Omental fat pad (tissue), 4 donors: ENCODE results near the gene DND1. TPM values are rescaled to one million over a fixed set of nuclear protein-coding genes. Genes with fewer than 3 reads are reported as not detected.

Experiments
- ATAC-seq: fragments of 150-250 bp; one replicate; pipeline ENCODE4 v1.9.1; 2016; ENCODE audit warnings: mild to moderate bottlenecking, moderate library complexity; ENCODE audit not compliant: low FRiP score
- DNase-seq: peaks from one replicate; pipeline ENCODE4 v3.0.0-alpha.2; 2019; ENCODE audit warnings: low spot score
- total RNA-seq, 4 donors: library from RNA; depleted of rRNA; stranded (reverse); fragments of >200 nt; gene quantifications; one replicate each; pipeline ENCODE4 v1.1.0, GENCODE V29; 2016
- TF ChIP-seq, protein P1 (sequence below), 3 donors: fragments of 450-650 bp; IDR thresholded peaks; one replicate each; pipeline ENCODE4 v1.5.1; 2016 to 2017; ENCODE audit warnings: antibody characterized with exemption in 3 of 3, mild to moderate bottlenecking in 3 of 3, moderate library complexity in 2 of 3

Gene DND1
- total RNA-seq, 4 donors from 2014 or later, result 0.84 to 2.5 (median 1.3) TPM

DNA sequence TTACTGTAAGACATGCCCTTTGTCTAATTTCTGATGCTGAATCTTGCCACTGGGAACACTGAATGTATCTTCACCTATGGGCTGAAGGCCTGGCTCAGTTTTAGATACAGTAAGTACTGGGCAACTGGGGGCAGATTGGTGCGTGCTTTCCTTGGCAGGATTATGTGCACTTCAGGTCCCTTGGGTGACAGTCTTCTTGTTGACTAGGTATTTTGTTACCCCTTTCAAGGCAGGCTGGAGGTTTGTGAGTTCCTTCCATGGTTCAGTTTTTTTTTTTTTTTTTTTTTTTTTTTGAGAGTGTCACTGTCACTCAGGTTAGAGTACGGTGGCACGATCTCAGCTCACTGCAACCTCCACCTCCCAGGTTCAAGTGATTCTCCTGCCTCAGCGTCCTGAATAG is 34.4 kb upstream of the DND1 start:
- ATAC-seq (no peak), DNase-seq (no peak)
- TF ChIP-seq, protein P1, sequence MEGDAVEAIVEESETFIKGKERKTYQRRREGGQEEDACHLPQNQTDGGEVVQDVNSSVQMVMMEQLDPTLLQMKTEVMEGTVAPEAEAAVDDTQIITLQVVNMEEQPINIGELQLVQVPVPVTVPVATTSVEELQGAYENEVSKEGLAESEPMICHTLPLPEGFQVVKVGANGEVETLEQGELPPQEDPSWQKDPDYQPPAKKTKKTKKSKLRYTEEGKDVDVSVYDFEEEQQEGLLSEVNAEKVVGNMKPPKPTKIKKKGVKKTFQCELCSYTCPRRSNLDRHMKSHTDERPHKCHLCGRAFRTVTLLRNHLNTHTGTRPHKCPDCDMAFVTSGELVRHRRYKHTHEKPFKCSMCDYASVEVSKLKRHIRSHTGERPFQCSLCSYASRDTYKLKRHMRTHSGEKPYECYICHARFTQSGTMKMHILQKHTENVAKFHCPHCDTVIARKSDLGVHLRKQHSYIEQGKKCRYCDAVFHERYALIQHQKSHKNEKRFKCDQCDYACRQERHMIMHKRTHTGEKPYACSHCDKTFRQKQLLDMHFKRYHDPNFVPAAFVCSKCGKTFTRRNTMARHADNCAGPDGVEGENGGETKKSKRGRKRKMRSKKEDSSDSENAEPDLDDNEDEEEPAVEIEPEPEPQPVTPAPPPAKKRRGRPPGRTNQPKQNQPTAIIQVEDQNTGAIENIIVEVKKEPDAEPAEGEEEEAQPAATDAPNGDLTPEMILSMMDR (IDR thresholded peaks at IDR 0.05), result no peak

DNA sequence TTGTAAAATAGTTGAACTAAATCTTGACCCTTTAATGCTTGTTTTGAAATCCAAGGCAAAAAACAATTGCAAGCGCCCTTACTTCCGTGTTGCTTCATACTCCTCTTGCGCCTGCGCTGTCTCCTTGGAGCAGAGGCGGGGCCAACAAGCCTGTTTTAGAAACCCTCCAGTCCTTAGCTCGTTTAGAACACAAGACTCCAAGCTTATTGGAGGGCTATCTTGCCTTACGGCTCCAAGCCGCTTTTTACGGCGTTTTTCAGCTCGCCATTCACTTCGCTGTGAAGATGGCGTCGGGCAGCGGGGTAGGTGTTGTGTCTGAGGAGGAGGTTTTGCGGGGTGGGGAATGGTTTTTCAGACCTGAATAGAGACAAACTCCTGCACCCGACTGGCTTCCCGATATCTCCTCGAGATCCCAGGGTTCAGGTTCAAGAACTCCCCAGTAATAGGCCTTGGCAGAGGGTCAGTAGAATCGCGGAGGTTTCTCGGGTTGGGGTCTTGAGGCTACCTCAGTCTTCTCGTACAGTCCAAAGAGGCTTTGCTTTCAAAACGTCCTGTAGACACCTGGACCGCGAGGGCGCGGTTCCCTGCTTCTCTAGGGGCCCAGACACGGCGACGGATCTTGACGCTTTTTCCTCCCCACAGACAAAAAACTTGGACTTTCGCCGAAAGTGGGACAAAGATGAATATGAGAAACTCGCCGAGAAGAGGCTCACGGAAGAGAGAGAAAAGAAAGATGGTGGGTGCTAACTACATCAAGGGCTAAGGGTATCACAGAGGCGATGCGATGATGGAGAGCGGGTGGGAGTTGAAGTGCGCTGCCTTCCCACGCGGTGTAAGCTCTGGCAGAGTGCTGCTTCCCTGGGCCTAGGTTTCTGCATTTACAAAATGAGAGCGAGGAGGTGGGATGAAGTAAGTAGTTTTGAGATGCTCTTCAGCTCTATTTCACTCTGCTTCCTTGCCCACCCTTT is 27.1 kb upstream of the DND1 start, which contains the start of gene ZMAT2:
TSS of gene ZMAT2 (plus strand) at position 271 of the 968 bp plus-strand sequence. CDS start at position 285, 14 bp downstream.
- TF ChIP-seq, protein P1 (IDR thresholded peaks at IDR 0.05), result no peak
- ATAC-seq, result peak; percentile 96
- DNase-seq, result peak; percentile 93

DNA sequence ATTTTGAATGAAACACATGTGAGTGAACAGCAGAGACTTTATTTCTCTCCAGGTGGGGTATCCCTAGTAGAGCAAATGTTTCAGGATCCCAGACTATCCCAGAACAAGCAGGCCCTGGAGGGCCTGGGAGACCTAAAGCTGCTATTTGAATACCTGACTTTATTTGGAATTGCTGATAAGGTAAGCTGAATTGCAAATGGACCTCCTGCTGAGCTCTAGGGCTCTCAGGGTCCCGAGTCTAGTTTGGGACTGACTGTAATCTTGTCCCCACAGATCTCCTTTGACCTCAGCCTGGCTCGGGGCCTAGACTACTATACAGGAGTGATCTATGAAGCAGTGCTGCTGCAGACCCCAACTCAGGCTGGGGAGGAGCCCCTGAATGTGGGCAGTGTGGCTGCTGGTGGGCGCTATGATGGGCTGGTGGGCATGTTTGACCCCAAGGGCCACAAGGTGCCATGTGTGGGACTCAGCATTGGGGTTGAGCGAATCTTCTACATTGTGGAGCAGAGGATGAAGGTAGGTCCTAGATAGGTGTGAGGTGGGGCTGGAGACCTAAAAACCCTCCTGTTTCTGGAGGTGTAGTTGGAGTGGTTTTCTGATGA is 23.6 kb upstream of the DND1 start:
- TF ChIP-seq, protein P1 (IDR thresholded peaks at IDR 0.05), result no peak
- ATAC-seq (no peak), DNase-seq (no peak)

DNA sequence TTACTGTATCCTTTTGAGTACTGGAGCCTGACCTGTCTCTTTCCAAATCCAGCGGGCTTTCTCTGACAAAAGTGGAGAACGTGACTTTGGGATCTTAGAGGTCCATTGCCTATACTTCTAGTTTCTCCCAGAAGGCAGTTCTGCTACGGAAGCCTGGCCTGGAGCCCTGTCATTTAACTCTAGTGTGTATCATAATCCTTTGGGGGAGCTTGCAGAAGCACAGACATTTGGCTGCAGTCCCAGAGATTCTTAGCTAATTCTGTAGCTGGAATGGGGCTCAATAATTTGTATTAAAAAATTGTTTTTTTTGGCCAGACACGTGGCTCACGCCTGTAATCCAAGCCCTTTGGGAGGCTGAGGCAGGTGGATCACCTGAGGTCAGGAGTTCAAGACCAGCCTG is 20.9 kb upstream of the DND1 start:
- TF ChIP-seq, protein P1 (IDR thresholded peaks at IDR 0.05), result no peak
- DNase-seq, result no peak
- no peak for ATAC-seq

DNA sequence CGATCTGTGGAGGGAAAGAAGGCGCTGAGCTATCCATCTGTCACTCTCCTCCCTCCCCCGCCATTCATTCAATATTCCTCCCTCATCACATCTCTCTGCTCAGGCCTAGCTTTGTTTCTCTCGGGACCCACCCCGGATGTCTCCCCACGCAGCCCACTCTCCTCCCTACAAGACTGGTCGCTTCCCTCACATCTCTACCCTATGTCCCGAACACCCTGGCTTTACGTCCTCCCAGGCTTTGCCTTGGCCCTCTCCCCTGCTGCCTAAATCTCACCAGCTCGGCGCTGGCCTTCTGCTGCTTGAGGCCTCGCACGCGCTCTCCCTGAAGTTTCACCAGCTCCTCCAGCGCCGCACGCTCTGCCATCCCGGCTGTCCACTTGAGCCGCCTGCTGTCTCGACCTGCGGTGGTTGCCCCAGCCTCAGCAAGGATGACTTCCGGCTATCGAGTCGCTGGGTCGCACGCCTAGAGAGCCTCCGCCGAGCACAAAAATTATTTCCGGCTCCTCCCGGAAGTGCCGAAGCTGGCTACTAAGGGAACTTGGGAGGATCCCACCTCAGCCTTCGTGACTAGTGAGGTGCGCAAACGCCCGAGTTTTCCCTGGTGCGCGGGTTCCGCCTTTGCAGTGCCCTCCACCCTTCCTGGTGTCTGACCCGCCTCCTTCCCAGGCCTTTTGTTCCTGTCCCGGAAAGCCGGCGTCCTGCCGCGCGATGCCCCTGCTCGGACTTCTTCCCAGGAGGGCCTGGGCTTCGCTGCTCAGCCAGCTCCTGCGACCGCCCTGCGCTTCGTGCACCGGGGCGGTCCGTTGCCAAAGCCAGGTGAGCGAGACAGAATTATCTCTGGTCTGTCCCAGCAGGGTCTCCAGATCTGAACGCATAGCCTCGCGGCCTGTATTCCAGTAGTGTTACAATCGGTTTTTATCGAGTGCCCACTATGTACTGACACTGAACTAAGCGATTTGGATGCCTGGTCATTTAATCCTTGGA is 17.9 kb upstream of the DND1 start, which contains the start of the genes HARS1 and HARS2:
TSS of gene HARS1 (minus strand) at position 430 of the 984 bp plus-strand sequence. CDS start at position 364, 66 bp downstream.
TSS of gene HARS2 (plus strand) at position 515 of the 984 bp plus-strand sequence. CDS start at position 709, 194 bp downstream.
- TF ChIP-seq, protein P1 (IDR thresholded peaks at IDR 0.05), result no peak
- peak; percentile 99 for ATAC-seq
- DNase-seq, result peak; percentile 61

DNA sequence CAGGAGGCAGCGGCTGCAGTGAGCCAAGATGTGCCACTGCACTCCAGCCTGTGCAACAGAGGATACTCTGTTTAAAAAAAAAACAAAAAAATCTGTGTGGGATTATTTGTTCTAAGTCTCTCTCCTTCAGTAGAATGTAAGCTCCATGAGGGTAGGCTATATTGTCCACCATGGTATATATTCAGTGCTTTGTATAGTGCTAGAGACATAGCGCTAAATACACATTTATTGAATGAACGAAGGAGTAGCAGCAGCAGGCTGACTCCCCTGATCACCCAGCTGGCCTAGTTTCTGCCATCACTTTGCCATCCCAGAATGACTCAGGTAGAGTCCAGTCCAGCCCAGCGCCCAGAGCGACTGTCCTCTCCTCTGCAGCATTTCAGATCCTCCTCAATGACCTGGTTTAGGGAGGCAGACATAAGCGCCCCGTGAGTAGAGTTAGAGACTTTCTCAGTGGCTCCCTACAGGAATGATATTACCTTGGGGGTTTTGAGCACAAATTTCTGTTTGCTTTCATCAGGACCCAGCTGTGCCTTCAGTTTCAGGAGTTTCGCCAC is 17.1 kb upstream of the DND1 start:
- DNase-seq (no peak), ATAC-seq (peak; percentile 2)
- TF ChIP-seq, protein P1 (IDR thresholded peaks at IDR 0.05), result no peak
